Prostate gland (tissue), 2 donors: ENCODE results near the gene AUTS2.

ENCODE experiments used
- CTCF ChIP-seq, 4 experiments: fragments of 200-600 bp in 2 of 4; fragments of 450-650 bp in 2 of 4; sonication (generic) in 2 of 4; IDR thresholded peaks; 1 replicate in 3 of 4; 2 replicates in 1 of 4; pipeline ENCODE4 v1.5.1; 2016 to 2019; ENCODE audit warnings: antibody characterized with exemption in 4 of 4, mild to moderate bottlenecking in 2 of 4, moderate library complexity in 2 of 4
- POLR2A ChIP-seq: fragments of 450-650 bp; IDR thresholded peaks from one replicate; pipeline ENCODE4 v1.6.1; 2016; ENCODE audit warnings: antibody characterized with exemption, mild to moderate bottlenecking
- POLR2AphosphoS5 ChIP-seq: sonication (generic); formaldehyde crosslinking; IDR thresholded peaks from one replicate; pipeline ENCODE4 v1.6.1; 2017; ENCODE audit warnings: antibody characterized with exemption

- TF ChIP-seq CTCF (IDR thresholded peaks at IDR 0.05) (no peak), POLR2AphosphoS5 (no peak), POLR2A (no peak)
Measured at GRCh38 chr7:70420381-70420662, 822.0 kb downstream of the AUTS2 start.
